ENCODE measurements around the gene LRIG1. TPM values are rescaled to one million over a fixed set of nuclear protein-coding genes. Genes with fewer than 3 reads are reported as not detected.

LRIG1 gene
- total RNA-seq, 1 experiment from 2014 or later = 5.8 TPM

DNA sequence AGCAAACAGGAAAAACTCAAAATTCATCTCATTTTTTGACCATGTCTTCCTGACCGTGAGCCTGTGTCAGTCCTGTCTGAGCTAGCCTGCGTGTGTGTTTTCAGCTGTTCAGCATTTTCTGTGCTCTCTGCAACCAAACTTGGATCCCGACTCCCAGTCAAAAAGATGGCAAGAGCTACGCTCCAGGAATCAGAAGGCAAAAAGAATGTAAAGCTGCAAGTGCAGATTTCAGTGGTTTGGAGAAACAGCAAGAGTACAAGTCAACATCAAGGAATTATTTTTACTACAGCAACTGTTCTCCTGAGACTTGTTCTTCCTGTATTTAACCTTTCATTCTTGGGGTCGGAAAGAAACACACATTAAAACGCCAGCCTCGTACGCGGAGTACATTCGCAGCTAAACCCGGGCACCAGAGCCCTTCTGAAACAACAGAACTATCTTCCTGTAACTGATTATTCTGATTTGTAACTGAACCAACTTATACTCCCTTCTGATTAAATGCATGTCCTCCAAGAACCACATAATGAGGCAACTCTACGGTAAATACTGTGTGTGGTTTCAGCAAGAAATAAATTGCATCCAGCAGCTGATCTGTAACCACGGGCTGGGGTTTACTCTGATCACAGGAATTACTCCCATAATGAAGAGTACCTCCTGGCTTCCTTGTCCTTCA, 107.4 kb downstream of the LRIG1 start:
- no peak for DNase-seq (ENCODE audit: extremely low read depth, low read depth)

DNA sequence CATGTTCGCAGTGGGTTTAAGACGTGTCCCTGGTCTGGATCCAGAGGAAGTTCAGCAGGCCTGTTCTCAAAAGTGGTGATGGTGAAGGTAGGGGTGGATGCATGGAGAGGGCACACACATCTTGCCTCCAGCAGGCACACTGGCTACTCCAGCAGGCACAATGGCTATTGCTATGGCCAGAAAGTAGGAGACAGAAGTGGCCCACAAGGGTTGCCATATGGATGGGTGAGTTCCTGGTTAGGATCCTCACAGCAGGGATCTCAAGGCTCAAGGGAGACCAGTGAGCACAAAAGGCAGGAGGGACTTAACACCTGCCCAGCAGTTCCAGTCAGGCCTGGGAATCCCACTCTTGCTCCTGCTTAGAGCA, 107.9 kb downstream of the LRIG1 start:
- DNase-seq (ENCODE audit: extremely low read depth, low read depth) = no peak

DNA sequence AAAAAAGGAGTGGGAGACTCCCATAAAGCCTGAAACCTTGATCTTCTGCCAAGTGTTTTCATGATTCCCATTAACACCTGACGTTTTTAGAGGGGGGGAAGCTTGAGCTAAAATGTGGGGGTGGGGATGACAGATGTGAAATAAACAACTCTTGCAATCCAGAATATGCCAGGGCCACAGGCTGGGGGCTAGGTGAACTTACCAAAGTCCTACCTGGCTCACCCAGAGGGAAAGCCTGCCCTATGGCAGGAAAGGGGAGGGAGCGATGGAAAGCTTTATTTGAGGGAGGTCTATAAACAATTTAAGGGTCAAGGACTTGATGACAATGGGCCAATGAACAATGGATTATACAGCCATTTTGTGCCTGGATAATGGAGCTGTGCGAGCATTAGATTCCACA, 108.3 kb downstream of the LRIG1 start:
- DNase-seq (ENCODE audit: extremely low read depth, low read depth) = no peak

DNA sequence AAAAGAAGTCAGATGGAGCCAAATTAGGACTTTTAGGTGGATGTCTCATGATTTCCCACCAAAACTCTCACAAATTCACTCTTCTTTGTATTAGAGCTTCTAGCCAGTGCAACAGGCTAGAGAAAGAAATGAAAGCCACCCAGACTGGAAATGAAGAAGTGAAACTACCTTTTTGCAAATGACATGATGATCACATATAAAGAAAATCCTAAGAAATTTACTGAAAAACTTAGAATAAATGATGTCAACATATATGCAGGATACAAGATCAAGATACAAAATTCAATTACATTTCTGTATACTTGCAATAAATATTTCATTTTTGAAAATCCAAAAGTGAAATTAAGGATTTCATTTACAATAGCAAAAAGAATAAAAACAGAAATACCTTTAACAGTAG, 110.8 kb downstream of the LRIG1 start:
- DNase-seq (ENCODE audit: extremely low read depth, low read depth) = no peak

- DNase-seq (ENCODE audit: extremely low read depth, low read depth) = no peak
Observed at GRCh38 chr3:66386925-66387650, 113.7 kb downstream of the LRIG1 start.

GRCh38 chr3:66386011-66386924, 114.6 kb downstream of the LRIG1 start:
- no peak for DNase-seq (ENCODE audit: extremely low read depth, low read depth)

DNA sequence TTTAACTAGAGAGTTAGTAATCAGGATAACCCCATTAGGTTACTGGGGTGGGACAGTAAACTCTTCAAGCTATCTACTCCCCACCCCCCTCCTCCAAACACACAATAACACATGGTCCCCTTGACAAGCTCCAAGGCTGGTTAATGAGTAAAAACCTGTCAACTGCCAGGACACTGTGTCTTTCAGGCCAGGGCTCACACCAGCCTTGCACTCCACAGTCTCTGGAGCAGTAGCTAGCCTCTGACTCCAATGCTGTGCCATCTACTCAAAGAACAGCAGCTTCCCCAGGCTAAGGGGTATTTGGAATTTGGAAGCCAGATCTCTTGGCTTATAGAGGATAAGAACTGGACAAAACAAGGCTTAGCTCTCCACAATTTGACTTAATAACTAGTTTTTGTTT, 115.8 kb downstream of the LRIG1 start:
- DNase-seq (ENCODE audit: extremely low read depth, low read depth) = no peak

DNA sequence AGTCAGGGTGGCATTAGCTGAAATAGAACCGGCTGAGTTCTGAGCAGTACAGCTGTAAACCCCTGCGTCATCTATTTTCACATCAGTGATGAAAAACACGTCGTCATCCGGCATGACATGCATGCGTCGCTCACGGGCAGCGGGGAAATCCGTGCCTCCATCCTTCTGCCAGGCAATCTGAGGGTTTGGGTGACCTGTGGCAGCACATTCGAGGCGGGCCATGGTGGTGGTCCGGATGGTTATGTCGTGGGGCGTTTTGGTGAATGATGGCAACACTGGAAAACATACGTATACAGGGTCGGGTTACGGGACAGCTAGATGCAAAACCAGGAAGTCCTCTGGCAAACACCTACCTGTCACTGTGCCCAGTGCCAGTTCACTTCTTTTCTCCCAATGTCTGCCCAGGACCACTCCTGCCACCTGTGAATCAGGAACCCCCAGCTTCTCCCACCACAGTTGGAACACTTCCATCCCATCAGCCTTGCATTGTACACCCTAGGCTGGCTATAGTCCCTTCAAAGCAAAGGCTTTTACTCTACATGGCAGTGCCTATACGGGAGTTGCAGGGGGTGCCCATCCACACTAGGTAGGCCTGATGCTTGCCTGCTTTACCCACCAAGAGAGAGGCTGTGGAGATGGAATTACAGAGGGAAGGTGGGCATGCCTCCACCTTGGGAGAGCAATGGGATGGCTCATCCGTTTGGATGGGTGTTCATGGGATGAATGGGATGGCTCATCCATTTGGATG, 116.7 kb downstream of the LRIG1 start:
- no peak for DNase-seq (ENCODE audit: extremely low read depth, low read depth)

GRCh38 chr3:66383023-66383422, 117.8 kb downstream of the LRIG1 start:
- DNase-seq (ENCODE audit: extremely low read depth, low read depth) = no peak

GRCh38 chr3:66382142-66382541, 118.7 kb downstream of the LRIG1 start:
- DNase-seq (ENCODE audit: extremely low read depth, low read depth) = no peak

DNA sequence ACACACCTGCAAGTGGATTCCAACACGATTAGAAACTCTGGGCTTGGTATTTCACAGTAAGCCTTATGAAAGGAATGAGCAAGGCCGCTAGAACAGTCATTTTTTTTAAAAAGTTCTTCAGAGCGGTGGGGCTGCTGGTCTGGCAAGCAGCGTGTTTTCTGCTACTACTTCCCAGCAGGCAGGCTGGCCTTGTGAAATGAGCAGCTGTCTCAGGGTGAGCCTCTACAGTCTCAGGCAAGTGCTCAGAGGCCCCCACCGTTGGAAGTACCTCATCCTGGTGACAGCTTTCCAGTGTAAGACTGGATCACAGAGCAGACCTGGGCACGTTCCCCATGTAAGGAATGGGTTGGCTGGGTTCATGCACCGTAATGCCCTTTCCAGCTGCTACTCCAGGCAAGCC, 119.2 kb downstream of the LRIG1 start:
- no peak for DNase-seq (ENCODE audit: extremely low read depth, low read depth)

DNA sequence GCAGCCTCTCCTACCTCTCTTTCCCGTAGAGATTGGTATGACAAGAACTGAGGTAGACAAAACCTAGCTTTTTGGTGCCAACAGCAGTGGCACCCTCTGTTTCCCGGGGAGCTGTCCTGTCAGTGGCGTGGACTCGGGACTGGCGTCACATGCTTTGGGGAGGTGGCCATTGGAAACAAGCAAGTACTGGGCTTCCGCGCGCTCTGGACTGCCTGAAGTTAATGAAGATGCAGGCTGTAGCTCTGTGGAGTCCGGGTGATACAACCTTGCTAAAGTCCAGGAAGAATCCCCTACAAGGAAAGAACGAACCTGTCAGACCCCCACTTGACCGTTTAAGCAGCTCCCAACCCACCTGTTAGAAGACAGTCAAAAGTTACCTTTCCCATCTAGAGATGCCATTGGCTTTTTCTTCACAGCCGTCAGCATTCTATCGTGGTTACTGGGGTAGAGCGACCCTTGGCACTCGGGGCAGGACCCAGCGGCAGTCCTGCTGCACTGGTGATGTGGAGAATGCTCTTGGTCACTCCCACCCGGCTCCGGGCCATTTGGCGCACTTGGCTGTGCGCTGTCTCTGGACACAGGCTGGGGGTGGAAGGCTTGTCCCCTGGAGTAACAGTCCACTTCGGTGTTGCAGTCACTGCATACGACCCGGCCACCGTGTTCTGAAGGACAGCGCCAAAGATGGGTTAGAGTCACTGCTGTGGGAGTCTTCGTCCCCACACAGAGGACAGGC, 120.5 kb downstream of the LRIG1 start:
- DNase-seq (ENCODE audit: extremely low read depth, low read depth) = no peak

- no peak for DNase-seq (ENCODE audit: extremely low read depth, low read depth)
Observed at GRCh38 chr3:66379565-66379964, 121.3 kb downstream of the LRIG1 start.

GRCh38 chr3:66378256-66378655, 122.6 kb downstream of the LRIG1 start:
- no peak for DNase-seq (ENCODE audit: extremely low read depth, low read depth)

GRCh38 chr3:66377800-66378199, 123.0 kb downstream of the LRIG1 start:
- no peak for DNase-seq (ENCODE audit: extremely low read depth, low read depth)

GRCh38 chr3:66376568-66376967, 124.3 kb downstream of the LRIG1 start:
- DNase-seq (ENCODE audit: extremely low read depth, low read depth) = no peak

- DNase-seq (ENCODE audit: extremely low read depth, low read depth) = no peak
Observed at GRCh38 chr3:66372681-66373350, 128.0 kb downstream of the LRIG1 start.

DNA sequence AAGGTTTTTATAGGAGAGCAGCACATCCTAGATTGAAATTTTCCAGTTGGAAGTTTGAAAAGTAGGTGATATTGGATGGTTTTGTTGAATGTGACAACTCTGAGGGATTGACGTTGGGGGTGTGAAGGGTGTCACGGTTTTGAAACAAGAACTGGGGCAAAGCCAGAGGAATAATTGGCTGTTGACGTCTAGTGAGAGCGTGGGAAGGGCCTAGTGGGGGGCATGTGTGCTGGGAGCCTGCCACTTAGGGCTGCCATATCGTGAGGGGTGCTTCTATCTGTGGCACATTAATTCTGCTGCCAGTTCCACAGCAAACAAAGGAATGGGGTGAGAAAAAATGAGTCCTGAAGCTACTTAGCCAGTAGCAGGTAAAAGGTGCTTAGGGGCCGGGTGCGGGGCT, 129.4 kb downstream of the LRIG1 start:
- DNase-seq (ENCODE audit: extremely low read depth, low read depth) = no peak

DNA sequence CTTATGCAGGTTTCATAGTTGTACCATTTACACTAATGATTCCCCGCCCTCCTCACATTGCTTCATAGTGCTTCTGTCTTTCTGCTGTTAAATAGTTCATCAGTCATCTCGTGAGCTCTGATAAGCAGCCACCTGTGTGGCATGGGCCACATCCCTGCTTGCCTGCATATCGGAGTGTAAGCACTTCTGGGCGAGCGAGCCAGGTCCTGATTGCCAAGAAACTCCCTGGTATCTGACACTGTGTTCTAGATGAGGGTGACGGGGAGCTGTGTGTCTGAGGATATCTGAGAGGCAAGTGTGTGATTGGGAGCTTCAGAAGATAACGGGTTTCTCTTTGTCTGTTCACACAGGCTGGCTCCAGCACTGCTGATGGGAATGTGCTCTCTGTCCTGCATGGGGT, 130.6 kb downstream of the LRIG1 start:
- DNase-seq (ENCODE audit: extremely low read depth, low read depth) = no peak

- DNase-seq (ENCODE audit: extremely low read depth, low read depth) = no peak
Observed at GRCh38 chr3:66367979-66368378, 132.8 kb downstream of the LRIG1 start.
